GM12801 (cell line): Measurements from ENCODE around the gene CCNYL1.

Experiments
- TF ChIP-seq, protein P1 (sequence below): IDR thresholded peaks from one replicate; pipeline ENCODE4 v1.5.1; 2011; ENCODE audit warnings: control low read depth; ENCODE audit not compliant: insufficient read length; ENCODE audit errors: extremely low read depth

CCNYL1 gene

DNA sequence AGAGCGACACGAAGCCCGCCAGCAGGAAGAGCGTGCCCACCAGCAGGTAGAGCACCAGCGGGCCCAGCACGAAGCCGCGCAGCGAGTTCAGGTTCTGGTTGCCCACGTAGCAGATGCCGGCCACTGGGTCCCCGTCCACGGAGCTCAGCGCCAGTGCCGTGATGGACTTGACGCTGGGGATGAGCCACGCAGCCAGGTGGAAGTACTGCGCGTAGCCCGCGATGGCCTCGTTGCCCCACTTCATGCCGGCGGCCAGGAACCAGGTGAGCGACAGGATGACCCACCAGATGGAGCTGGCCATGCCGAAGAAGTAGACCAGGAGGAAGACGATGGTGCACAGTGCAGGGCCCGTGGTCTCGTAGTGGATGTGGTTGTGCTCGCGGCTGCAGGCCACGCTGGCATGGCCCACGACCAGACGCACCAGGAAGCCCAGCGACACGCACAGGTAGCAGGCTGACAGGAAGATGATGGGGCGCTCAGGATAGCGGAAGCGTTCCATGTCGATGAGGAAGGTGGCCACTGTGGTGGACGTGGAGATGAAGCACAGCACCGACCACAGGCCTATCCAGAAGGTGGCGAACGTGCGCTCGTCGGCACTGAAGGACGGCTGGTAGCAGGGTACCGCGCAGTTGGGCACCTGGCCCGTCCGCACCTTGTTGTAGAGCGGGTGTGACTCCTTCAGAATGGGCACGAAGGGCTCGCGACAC, 56.2 kb downstream of the CCNYL1 start:
- TF ChIP-seq, protein P1, sequence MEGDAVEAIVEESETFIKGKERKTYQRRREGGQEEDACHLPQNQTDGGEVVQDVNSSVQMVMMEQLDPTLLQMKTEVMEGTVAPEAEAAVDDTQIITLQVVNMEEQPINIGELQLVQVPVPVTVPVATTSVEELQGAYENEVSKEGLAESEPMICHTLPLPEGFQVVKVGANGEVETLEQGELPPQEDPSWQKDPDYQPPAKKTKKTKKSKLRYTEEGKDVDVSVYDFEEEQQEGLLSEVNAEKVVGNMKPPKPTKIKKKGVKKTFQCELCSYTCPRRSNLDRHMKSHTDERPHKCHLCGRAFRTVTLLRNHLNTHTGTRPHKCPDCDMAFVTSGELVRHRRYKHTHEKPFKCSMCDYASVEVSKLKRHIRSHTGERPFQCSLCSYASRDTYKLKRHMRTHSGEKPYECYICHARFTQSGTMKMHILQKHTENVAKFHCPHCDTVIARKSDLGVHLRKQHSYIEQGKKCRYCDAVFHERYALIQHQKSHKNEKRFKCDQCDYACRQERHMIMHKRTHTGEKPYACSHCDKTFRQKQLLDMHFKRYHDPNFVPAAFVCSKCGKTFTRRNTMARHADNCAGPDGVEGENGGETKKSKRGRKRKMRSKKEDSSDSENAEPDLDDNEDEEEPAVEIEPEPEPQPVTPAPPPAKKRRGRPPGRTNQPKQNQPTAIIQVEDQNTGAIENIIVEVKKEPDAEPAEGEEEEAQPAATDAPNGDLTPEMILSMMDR: no peak

DNA sequence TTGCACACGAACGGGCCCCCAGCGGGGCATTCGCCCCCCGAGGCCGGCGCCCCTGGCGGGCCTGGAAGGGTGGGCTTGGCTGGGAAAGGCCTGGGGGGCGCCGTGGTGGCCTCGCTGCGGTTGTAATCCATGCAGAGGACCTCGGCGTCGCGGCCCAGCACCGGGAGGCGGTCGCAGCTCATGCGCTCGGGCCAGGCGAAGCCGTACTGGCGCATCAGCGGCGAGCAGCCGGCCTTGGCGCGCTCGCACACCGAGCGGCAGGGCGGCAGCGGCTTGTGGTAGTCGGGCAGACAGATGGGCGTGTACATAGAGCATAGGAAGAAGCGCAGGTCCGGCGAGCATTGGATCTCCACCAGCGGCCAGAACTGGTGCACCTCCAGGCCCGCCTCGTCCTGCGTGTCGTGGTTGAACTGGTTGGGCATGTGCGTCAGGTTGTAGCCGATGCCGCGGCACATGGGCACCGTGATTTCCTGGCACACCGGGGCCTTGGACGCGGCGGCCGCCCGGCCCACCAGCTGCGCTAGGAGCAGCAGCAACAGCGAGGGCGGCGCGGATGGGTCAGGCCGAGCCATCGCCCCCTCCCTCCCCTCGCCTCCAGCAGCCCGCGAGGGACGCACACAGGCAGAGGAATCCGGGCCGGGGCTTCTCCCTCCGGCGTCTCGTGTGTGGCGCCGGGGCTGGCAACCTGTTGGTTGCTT, 56.9 kb downstream of the CCNYL1 start:
- TF ChIP-seq, protein P1: no peak

DNA sequence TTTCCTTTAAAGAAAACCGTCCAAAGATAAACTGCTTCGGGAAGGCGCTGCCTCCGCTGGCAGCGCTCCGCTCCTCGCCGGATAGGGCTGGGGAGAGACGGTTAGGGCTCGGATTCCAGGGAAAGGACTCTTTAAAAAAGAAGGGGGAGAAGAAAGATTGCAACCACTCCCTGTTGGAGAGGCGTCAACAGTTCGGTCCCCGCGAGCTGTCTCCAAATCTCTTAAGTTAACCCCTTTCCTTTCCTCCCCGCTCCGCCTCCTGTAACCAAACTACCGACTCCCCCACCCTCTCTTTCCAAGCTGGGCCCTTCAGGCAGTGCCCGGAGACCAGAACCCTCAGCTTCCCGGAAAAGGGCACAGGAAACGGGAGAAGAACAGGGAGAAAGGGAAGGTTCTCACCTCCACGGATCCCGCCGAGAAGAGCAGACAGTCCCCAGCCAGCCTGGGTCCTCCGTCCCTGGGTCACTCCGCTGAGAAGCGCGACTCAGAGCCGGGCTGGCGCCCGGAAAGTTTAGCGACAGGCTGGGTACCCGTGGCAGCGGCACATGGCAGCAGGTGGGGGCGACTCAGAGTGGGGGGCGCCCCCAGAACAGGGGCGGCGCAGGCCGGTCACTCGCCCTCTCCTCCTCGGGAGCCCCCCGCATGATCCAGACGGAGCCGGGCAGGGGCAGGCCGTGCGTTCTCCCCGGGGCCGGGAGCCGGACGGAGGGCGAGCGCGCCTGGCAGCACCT, 57.6 kb downstream of the CCNYL1 start:
- TF ChIP-seq, protein P1: no peak

DNA sequence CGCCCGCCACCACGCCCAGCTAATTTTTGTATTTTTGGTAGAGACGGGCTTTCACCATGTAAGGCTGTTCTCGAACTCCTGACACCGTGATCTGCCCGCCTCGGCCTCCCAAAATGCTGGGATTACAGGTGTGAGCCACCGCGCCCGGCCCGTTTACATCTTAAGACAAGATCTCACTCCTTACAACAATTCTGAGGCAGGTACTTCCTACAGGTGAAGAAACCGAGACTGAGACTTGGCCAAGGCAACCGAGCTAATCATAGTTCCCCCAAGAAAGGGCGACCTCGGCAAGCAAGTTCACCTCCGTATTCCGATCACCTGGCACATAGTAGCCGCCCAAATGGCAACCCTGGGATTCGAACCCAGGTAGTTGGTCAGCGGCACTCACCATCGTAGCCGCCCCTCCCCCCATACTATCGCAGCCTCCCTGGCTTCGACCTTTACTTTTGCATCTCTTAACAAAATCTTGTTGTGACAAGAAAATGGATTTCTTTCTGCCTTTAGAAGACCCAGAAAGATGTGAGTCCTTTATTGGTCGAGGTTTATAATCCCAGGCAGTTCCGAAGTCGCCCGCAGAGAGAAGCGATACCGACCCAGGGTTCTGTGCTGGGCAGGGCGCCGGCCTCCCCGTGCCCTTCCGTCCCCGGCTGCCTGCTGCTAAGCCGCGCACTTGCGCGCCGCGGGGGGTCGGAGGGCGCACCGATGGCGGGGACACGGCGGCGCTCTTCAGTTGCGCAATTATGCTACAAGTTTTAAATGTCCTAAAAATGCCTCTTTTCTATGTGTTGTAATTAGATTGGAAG, 59.4 kb downstream of the CCNYL1 start:
- TF ChIP-seq, protein P1: no peak

DNA sequence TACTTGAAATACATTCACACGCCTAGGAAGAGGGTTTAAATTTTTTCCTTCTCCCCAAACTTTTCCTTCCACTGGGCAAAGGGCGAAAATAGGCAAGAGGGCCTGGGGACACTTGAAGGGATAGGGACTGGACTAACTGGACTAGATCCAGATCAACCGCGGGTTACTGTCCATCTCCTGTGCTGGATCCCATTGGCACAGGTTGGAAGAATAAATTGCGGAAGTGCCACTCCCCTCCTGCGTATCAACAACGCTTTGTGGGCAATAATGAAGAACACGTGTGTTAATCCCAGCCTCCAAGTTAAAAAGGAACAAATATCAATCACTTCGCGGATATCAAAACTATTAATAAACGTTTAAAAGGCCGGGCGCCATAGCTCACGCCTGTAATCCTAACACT, 60.0 kb downstream of the CCNYL1 start:
- TF ChIP-seq, protein P1: no peak

DNA sequence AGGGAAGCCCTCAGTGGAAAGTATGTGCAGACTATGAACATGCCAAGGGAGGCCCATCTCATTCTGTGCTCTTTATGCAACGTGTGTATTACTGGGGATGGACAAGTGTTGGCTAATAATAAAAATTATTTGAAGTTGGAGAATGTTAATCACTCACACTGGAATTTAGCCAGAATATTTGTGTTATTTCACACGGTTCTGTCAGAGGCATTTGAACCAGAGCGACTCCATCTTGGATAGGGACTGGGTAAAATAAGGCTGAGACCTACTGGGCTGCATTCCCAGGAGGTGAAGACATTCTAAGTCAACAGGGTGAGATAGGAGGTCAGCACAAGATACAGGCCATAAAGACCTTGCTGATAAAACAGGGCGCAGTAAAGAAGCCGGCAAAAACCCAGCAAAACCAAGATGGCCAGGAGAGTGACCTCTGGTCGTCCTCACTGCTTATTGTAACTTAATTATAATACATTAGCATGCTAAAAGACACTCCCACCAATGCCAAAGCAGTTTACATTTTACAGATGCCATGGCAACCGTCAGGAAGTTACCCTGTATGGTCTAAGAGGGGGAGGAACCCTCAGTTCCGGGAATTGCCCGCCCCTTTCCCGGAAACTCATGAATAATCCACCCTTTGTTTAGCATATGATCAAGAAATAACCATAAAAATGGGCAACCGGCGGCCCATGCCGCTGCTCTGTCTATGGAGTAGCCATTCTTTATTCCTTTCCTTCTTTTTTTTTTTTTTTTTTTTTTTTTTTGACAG, 60.8 kb downstream of the CCNYL1 start:
- TF ChIP-seq, protein P1: no peak
